Activated naive CD4-positive, alpha-beta T cell treated with anti-CD3 and anti-CD28 coated beads, Interleukin-2, amount 50 U/mL, for 24 hours (primary cell): ENCODE results near the gene SEPTIN1.

Source experiments
- H3K27ac Mint-ChIP-seq: one replicate; pipeline ENCODE4 v1.8.0; 2021; ENCODE audit warnings: mild to moderate bottlenecking, mixed read lengths
- H3K27me3 Mint-ChIP-seq: one replicate; pipeline ENCODE4 v1.8.0; 2021; ENCODE audit warnings: mixed read lengths
- H3K36me3 Mint-ChIP-seq: one replicate; pipeline ENCODE4 v1.8.0; 2021; ENCODE audit warnings: mixed read lengths
- H3K4me1 Mint-ChIP-seq: one replicate; pipeline ENCODE4 v1.8.0; 2021; ENCODE audit warnings: mixed read lengths
- H3K4me3 Mint-ChIP-seq: one replicate; pipeline ENCODE4 v1.8.0; 2021; ENCODE audit warnings: mild to moderate bottlenecking, mixed read lengths
- H3K9me3 Mint-ChIP-seq: one replicate; pipeline ENCODE4 v1.8.0; 2021; ENCODE audit warnings: mixed read lengths

SEPTIN1 gene, protein sequence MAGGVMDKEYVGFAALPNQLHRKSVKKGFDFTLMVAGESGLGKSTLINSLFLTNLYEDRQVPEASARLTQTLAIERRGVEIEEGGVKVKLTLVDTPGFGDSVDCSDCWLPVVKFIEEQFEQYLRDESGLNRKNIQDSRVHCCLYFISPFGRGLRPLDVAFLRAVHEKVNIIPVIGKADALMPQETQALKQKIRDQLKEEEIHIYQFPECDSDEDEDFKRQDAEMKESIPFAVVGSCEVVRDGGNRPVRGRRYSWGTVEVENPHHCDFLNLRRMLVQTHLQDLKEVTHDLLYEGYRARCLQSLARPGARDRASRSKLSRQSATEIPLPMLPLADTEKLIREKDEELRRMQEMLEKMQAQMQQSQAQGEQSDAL

DNA sequence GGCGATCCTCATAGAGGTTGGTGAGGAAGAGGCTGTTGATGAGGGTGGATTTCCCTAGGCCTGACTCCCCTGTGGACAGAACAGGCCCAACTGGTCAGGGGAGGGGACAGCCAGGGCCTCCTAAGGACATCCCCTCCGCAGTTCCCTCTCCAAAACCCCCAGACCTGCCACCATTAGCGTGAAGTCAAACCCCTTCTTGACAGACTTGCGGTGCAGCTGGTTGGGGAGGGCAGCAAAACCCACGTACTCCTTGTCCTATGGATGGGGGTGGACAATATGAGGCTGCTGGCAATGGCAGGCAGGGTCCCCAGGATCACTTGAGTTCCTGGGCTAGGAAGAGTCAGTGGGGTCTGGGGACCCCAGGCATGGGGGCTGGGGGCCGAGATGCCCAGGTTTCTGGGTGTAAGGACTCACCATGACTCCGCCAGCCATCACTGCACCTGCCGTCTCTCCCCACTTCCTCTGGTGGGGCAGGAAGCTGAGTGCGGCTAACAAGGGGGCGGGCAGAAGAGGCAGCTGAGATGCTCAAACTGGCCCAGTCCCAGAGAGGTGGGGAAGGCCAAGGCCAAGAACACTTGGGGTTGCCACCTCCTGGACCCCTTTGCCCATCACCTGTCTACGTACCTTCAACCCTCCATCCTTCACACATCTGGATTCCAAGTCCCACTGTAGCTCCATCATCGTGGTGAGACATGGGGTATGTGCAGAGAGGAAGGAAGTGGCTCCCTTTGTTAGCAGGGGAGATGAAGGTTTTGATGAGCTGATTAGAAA, at the start of gene SEPTIN1:
Gene SEPTIN1 (minus strand): TSS at position 451 of the 771 bp plus-strand sequence. CDS start 19 bp downstream, at position 432.
- H3K4me3 Mint-ChIP-seq, result peak within 1 kb of the TSS; percentile 89
- H3K27me3 Mint-ChIP-seq, result no peaks in the 10 kb centered on the region
- H3K9me3 Mint-ChIP-seq, result no peaks in the 10 kb centered on the region
- H3K36me3 Mint-ChIP-seq, result peaks cover 4% of the 10 kb centered on the region
- H3K27ac Mint-ChIP-seq, result peak within 1 kb of the TSS; percentile 93
- H3K4me1 Mint-ChIP-seq, result peaks cover 56% of the 10 kb centered on the region

- Mint-ChIP-seq H3K4me3 (no peak overlapping the region), H3K9me3 (no peaks in the 10 kb centered on the region), H3K36me3 (peaks cover 12% of the 10 kb centered on the region), H3K27ac (no peak overlapping the region), H3K27me3 (no peaks in the 10 kb centered on the region), H3K4me1 (peaks cover 30% of the 10 kb centered on the region)
These were observed 48.1 kb upstream of the SEPTIN1 start for GRCh38 chr16:30430428-30430970.

DNA sequence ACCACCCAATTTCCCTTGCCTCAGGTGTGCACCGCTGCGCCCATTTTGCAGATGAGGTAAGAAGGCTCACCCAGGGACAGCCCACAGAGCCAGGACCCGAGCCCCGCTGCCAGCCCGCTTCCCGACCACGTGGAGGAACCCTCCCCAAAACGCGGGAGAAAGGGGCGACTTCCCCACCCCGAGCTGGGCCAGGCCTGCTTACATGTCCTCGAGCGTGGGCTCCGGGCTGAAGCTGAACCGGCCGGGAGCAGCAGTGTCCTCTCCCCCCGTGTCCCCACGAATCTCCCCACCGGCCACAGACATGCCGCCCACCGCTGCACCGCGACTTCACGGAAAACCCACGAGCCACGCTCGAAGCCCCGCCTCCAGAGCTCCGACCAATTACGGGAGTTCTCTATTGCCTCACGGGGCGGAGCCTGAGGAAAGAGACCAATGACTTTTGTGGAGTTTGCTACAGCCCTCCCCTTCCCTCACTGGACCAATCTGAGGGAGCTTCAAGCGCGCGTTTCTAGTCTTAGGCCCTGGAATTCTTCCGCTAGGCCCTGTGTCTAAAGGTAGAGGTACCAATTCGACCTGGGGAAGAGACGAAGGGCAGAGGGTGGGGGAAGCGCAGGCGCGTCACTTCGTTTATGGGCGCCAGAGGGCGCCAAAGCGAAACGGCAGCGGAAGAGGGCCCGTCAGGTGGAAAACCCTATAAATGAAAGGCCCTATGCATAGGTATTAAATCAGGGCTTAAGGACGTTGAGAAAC, 47.5 kb upstream of the SEPTIN1 start, which contains the start of gene DCTPP1:
Gene DCTPP1 (minus strand): TSS at position 353 of the 750 bp plus-strand sequence. CDS start 50 bp downstream, at position 303.
- Mint-ChIP-seq H3K27ac (peak within 1 kb of the TSS; percentile 51), H3K4me3 (no peak within 1 kb of the TSS), H3K4me1 (peaks cover 27% of the 10 kb centered on the region)

GRCh38 chr16:30429418-30429677, 47.0 kb upstream of the SEPTIN1 start:
- no peak overlapping the region for H3K27ac Mint-ChIP-seq
- H3K9me3 Mint-ChIP-seq, result no peaks in the 10 kb centered on the region
- H3K27me3 Mint-ChIP-seq, result no peaks in the 10 kb centered on the region
- peaks cover 22% of the 10 kb centered on the region for H3K4me1 Mint-ChIP-seq
- no peak overlapping the region for H3K4me3 Mint-ChIP-seq
- H3K36me3 Mint-ChIP-seq, result peaks cover 12% of the 10 kb centered on the region

More for the DNA sequence above, 47.5 kb upstream of the SEPTIN1 start, which contains the start of gene DCTPP1:
- H3K9me3 Mint-ChIP-seq, result no peaks in the 10 kb centered on the region
- peaks cover 12% of the 10 kb centered on the region for H3K36me3 Mint-ChIP-seq
- no peaks in the 10 kb centered on the region for H3K27me3 Mint-ChIP-seq

DNA sequence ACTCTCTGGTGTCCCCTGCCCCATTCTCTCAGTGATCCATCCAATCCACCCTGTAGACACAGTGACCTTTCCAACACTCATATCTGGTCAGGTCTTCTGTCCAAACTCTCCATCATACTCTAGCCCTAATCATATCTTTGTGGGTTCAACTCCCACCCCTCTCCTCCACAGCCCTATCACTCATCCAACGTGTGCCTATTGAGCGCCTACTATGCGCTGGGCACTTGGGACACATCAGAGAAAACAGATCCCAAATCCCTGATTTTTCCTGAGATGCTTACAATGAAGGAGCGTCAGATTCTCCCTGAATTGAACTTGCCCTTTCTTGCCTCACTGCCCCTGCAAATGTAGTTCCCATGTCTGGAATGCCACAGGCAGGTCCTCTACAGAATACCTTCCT, 45.7 kb upstream of the SEPTIN1 start:
- Mint-ChIP-seq H3K4me3 (no peak overlapping the region), H3K27me3 (no peaks in the 10 kb centered on the region), H3K9me3 (no peaks in the 10 kb centered on the region), H3K27ac (peak overlapping the region; percentile 30), H3K4me1 (peaks cover 15% of the 10 kb centered on the region), H3K36me3 (peaks cover 15% of the 10 kb centered on the region)

- Mint-ChIP-seq H3K36me3 (peaks cover 9% of the 10 kb centered on the region), H3K27ac (peak overlapping the region; percentile 25), H3K4me3 (no peak overlapping the region)
These were observed 38.6 kb upstream of the SEPTIN1 start for GRCh38 chr16:30421010-30421409.

DNA sequence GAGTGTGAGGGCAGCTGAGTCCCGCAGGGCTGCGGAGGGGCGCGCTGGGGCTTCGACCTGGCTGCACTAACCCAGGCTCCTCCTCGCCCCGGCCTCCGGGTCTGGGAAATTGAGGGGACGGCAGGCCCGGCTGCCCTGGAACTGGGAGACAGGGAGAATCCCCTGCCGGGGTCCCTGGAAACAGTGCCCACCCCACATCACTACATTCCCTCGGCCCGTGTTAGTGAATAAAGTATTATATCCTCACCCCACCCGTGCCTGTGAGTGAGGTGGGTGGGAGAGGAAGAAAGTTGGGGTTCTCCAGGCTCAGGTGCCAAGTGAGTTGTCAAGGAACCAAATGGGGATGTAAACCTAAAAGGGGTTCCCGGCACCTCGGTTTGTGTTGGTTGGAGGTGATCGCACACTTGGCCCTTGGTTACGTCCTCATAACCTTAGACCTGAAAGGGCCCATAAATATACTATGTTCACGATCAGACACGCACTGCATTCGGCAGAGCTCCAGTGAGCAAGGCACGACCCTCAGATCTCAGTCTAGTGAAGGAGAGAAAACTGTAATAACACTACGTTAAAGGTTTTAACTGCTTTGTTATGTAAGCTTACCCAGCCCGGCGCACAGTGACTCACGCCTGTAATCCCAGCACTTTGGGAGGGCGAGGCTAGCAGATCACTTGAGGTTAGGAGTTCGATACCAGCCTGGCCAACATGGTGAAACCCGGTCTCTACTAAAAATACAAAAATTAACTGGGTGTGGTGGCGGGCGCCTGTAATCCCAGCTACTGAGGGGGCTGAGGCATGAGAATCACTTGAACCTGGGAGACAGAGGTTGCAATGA, 36.2 kb upstream of the SEPTIN1 start:
- Mint-ChIP-seq H3K36me3 (peaks cover 3% of the 10 kb centered on the region), H3K4me1 (peaks cover 23% of the 10 kb centered on the region), H3K27ac (peak overlapping the region; percentile 23), H3K27me3 (no peaks in the 10 kb centered on the region), H3K9me3 (no peaks in the 10 kb centered on the region), H3K4me3 (peak overlapping the region; percentile 58)

More at GRCh38 chr16:30421010-30421409, 38.6 kb upstream of the SEPTIN1 start:
- peaks cover 22% of the 10 kb centered on the region for H3K4me1 Mint-ChIP-seq
- H3K27me3 Mint-ChIP-seq, result no peaks in the 10 kb centered on the region
- no peaks in the 10 kb centered on the region for H3K9me3 Mint-ChIP-seq

GRCh38 chr16:30417529-30418349, 35.4 kb upstream of the SEPTIN1 start:
- H3K4me1 Mint-ChIP-seq, result peaks cover 26% of the 10 kb centered on the region
- H3K4me3 Mint-ChIP-seq, result peak overlapping the region; percentile 58
- H3K36me3 Mint-ChIP-seq, result peaks cover 3% of the 10 kb centered on the region
- no peaks in the 10 kb centered on the region for H3K9me3 Mint-ChIP-seq
- H3K27me3 Mint-ChIP-seq, result no peaks in the 10 kb centered on the region
- H3K27ac Mint-ChIP-seq, result peak overlapping the region; percentile 23

DNA sequence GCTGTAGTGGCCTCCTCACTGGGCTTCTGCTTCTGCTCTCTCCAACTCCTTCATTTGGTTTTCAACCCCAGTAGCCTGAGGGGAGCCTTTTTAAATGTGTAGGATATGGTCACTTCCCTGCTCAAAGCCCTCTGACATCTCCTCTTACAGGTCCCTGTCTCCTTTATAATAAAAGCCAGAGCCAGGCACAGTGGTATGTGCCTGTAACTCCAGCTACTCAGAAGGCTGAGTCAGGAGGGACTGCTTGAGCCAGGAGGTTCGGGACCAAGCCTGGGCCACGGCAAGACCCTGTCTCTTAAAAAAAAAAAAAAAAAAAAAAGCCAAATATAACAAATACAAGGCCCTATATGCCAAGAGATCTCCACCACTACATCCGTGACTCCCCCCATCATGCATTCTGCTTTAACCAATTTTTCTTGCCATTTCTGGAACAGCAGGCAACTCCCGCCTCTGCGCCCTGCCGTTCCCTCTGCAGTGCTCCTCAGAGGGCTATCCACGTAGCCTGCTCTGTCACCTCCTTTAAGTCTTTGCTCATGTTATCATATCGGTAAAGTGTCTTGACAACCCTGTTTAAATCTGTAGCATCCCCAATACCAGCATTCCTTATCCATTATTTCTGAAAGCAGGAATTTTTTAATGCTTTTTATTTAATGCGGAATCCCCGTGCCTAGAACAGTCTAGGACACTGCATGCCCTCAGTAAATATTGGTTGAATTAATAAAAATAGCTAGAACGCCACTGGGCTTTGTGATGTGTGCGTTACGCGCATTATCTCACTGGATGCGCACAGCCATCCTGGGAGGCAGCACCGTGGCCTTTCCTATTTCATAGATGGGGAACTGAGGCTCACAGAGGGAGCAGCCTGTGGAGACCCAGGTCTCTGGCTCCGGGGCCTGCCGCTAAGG, 34.5 kb upstream of the SEPTIN1 start:
- Mint-ChIP-seq H3K27me3 (no peaks in the 10 kb centered on the region), H3K27ac (peak overlapping the region; percentile 74), H3K36me3 (peaks cover 5% of the 10 kb centered on the region), H3K4me1 (peaks cover 30% of the 10 kb centered on the region), H3K4me3 (peak overlapping the region; percentile 68), H3K9me3 (no peaks in the 10 kb centered on the region)

GRCh38 chr16:30416047-30416603, 33.8 kb upstream of the SEPTIN1 start:
- peaks cover 6% of the 10 kb centered on the region for H3K36me3 Mint-ChIP-seq
- no peak overlapping the region for H3K4me3 Mint-ChIP-seq
- no peaks in the 10 kb centered on the region for H3K9me3 Mint-ChIP-seq
- no peaks in the 10 kb centered on the region for H3K27me3 Mint-ChIP-seq
- peaks cover 31% of the 10 kb centered on the region for H3K4me1 Mint-ChIP-seq
- H3K27ac Mint-ChIP-seq, result peak overlapping the region; percentile 8

- no peak overlapping the region for H3K27ac Mint-ChIP-seq
- peaks cover 38% of the 10 kb centered on the region for H3K4me1 Mint-ChIP-seq
- H3K36me3 Mint-ChIP-seq, result peaks cover 8% of the 10 kb centered on the region
- no peaks in the 10 kb centered on the region for H3K27me3 Mint-ChIP-seq
- no peak overlapping the region for H3K4me3 Mint-ChIP-seq
- no peaks in the 10 kb centered on the region for H3K9me3 Mint-ChIP-seq
These were observed 31.8 kb upstream of the SEPTIN1 start for GRCh38 chr16:30414159-30414558.

GRCh38 chr16:30413112-30413806, 30.9 kb upstream of the SEPTIN1 start:
- Mint-ChIP-seq H3K36me3 (peaks cover 8% of the 10 kb centered on the region), H3K4me1 (peaks cover 39% of the 10 kb centered on the region), H3K9me3 (no peaks in the 10 kb centered on the region), H3K27ac (peak overlapping the region; percentile 51), H3K4me3 (no peak overlapping the region), H3K27me3 (no peaks in the 10 kb centered on the region)
